HG03045 (cell line): Measurements from ENCODE around the gene CNRIP1.
"Not testable (repeated sequence)": the region's sequence is repeated elsewhere in the genome, so short reads cannot be mapped to it uniquely, and the experiment has no call there.

Experiments
- ATAC-seq: cut with Tn5 transposase; IDR thresholded peaks from one replicate; pipeline ENCODE4 v1.9.1; 2021; ENCODE audit warnings: mild to moderate bottlenecking, moderate library complexity; ENCODE audit not compliant: unreplicated experiment

CNRIP1 gene

GRCh38 chr2:68341062-68341329, 21.2 kb upstream of the CNRIP1 start:
- ATAC-seq, result no peak

- no peak for ATAC-seq
These were observed 20.7 kb upstream of the CNRIP1 start for GRCh38 chr2:68340226-68341061.

- ATAC-seq, result no peak
These were observed 16.4 kb upstream of the CNRIP1 start for GRCh38 chr2:68336192-68336591.

- ATAC-seq, result no peak
These were observed 14.2 kb upstream of the CNRIP1 start for GRCh38 chr2:68333931-68334330.

GRCh38 chr2:68333009-68333408, 13.3 kb upstream of the CNRIP1 start:
- ATAC-seq, result no peak

- no peak for ATAC-seq
These were observed 10.9 kb upstream of the CNRIP1 start for GRCh38 chr2:68330691-68331090.

GRCh38 chr2:68328901-68329300, 9.2 kb upstream of the CNRIP1 start:
- no peak for ATAC-seq

GRCh38 chr2:68325056-68325455, 5.3 kb upstream of the CNRIP1 start:
- ATAC-seq, result no peak

- ATAC-seq, result no peak
These were observed 431 bp upstream of the CNRIP1 start for GRCh38 chr2:68320118-68320641.

- ATAC-seq, result no peak
These were observed 793 bp downstream of the CNRIP1 start for GRCh38 chr2:68318914-68319397.

GRCh38 chr2:68317971-68318913, 1.5 kb downstream of the CNRIP1 start:
- no peak for ATAC-seq

- ATAC-seq, result no peak
These were observed 3.6 kb downstream of the CNRIP1 start for GRCh38 chr2:68316111-68316510.

- no peak for ATAC-seq
These were observed 8.7 kb downstream of the CNRIP1 start for GRCh38 chr2:68311033-68311432.

GRCh38 chr2:68309426-68309825, 10.3 kb downstream of the CNRIP1 start:
- ATAC-seq, result no peak

- not testable (repeated sequence) for ATAC-seq
These were observed 15.9 kb downstream of the CNRIP1 start for GRCh38 chr2:68303902-68304272.

- no peak for ATAC-seq
These were observed 16.5 kb downstream of the CNRIP1 start for GRCh38 chr2:68303033-68303901.

GRCh38 chr2:68302281-68302875, 17.4 kb downstream of the CNRIP1 start:
- no peak for ATAC-seq

GRCh38 chr2:68295516-68295915, 24.2 kb downstream of the CNRIP1 start:
- ATAC-seq, result no peak

- ATAC-seq, result no peak
These were observed 24.8 kb downstream of the CNRIP1 start for GRCh38 chr2:68294913-68295312.

- ATAC-seq, result no peak
These were observed 25.6 kb downstream of the CNRIP1 start for GRCh38 chr2:68294187-68294586.
